Hematopoietic multipotent progenitor cell treated with erythropoietin and hydrocortisone succinate and interleukin-3 and kit ligand, for 4 days (in vitro differentiated cells): ENCODE measurements around the gene CD74.

Experiments
- DNase-seq: peaks from one replicate; pipeline ENCODE4 v3.0.0-alpha.2; 2015

CD74 gene

GRCh38 chr5:150357326-150358260 is 55.1 kb downstream of the CD74 start, which contains the start of gene TCOF1:
Gene TCOF1 (plus strand): TSS chr5:150357697. CDS start chr5:150357747, 50 bp downstream.
- peak; percentile 99 for DNase-seq

- DNase-seq, result no peak
These were observed 56.0 kb downstream of the CD74 start for GRCh38 chr5:150356575-150357294.

- DNase-seq, result no peak
These were observed 56.9 kb downstream of the CD74 start for GRCh38 chr5:150355791-150356190.

- DNase-seq, result no peak
These were observed 59.6 kb downstream of the CD74 start for GRCh38 chr5:150353032-150353675.

DNA sequence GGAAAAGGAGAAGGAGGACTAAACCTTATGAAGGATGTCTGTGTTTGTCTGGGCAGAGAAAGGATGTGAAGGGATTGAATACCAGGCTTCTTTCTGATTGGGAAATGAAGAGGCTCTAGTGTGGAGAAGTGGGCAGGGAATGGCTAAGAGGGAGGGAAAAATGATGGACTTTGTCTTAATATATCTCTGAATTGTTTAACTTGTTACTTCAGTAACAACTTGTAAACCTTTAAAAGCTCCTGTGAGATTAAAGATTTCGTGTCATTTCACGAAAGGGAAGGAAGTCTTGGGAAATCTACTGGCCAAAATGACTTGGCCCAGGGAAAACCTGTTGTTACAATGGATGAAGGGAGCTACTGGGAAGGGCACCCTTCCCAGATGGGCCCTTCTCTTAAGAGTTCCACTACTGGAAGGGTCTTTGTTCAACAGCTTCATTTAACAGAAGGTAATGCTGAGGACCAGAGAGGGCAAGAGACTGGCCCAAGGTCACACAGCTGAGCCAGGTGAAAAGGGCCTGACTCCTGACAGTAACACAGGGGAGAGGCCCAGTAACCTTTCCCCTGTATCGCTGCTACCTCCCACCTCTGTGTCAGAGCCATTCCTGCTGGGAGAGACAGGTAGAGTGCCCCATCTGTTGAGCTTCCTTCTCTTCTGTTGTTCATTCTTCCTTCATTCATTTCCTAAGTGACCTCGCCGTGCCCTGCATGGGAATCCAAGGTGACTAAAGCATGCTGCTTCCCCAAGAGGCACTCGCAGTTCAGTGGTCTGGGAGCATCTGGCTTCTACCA is 60.3 kb downstream of the CD74 start:
- DNase-seq, result no peak
